Fibroblast of upper back skin (primary cell): ENCODE measurements around the gene SMPD3.
A peak's percentile ranks its signal among the peaks of the same experiment; 100 is the strongest.

Experiments used
- DNase-seq: peaks from one replicate; pipeline ENCODE4 v3.0.0-alpha.2; 2013

Gene SMPD3

DNA sequence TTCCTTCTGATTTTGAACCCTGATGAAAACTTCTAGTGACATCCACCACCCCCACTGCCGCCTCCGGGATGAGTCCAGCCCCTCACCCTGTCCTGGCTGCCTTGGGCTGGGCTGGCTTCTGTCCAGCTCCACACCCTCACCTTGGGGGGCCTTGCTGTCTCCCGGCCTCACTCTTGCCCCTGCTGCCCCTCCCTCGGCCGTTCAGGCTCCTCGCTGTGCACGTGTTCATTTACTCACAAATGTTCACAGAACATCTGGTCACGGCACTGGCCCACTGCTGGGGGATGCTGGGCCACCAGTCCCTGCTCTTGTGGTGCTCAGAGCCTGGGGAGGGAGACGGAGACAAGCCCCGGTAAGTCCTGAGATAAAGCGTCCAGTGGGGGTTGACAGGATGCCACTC lies 96.8 kb downstream of the SMPD3 start:
- no peak for DNase-seq

DNA sequence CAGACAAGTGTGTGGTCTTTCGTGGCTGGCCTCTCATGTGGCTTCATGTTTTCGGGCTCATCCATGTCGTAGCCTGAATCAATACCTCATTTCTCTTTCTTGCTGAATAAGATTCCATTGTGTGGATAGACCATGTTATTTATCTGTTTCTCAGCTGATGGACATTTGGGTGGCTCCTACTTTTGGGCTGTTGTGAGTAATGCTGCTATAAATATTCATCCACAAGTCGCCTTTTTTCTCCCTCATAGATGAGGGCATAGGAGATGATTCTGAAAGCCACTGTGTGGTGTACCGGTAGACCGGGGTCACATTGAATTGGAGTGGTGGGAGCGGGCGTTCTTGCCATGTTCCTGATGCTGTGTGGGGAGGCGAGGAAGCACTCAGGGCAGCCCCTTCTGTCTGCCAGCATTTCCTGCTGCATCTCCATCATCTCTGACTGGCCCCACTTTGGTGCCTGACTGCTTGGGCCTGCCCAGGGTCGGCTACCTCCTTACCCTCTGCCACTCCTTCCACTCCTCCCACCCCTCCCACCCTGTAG lies 97.4 kb downstream of the SMPD3 start:
- no peak for DNase-seq

DNA sequence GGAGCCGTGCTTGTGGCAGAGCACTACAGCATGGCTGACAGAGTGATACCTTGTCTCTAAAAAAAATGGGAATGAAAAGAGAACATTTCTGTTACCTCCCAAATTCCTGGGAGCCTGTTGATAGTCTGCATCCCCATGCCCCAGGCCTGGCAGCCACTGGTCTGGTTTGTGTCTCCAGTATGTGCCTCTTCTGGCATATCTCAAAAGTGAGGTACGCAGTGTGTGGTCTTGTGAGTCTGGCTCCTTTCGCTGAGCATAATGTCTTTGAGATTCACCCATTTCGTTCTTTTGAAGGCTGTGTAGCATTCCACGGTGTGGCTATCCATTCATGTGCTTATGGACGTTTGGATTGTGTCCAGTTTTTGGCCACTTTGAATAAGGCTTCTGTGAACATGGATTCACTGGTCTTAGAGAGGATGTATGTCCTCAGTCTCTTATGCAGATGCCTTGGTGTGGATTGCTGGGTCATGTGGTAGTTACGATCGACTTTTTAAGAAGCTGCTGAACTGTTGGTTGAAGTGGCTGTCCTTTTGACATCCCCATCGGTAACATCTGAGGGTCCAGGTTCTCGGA lies 98.4 kb downstream of the SMPD3 start:
- no peak for DNase-seq

DNA sequence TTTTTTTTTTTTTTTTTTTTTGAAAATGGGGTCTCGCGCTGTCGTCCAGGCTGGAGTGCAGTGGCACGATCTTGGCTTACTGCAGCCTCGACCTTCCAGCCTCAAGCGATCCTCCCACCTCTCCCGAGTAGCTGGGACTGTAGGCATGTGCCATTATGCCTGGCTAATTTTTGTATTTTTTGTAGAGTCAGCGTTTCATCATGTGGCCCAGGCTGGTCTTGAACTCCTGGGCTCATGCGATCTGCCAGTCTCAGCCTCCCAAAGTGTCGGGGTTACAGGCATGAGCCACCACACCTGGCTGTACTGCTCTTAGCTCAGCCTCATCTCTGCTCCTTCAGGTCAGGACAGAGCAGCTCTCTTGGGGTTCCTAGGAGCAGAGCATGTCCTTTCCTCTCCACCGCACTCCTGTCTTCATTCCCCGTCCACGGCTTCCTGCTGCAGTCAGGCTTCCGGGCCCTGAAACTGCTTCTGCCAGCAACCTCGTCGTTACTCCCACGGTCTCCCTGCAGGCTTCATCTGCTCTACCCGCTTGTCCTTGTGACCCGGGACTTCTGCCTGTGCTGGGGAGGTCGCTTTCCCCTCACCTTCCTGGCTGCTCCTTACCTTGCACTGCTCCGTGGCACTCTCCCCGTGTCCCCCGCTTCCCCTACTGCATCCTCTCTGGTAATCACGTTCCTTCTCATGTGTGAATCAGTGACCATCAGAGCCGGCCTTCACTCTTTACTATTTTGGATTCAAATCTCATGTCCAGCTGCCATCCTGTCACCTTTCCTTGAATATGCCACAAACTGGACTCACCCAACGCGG lies 99.5 kb downstream of the SMPD3 start:
- DNase-seq: no peak

DNA sequence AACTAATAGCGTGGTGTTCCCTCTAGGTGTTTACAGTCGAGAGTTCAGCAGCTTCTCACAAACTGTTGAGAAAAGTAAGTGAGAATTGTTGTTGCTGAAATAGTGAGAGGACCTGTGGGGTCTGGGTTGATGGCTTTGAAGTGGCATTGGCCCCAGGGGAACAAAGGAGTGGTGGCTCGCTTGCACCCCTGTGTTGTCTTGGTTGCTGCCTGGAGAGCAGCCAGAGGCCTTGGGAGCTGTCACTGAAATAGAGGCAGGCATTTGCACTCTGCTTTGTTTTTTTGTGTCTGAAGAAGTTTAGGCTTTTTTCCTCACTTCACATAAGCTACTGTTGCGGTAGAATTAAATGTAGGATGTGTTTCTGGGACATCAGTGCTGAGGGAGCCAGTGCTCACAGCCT lies 100.7 kb downstream of the SMPD3 start:
- no peak for DNase-seq

DNA sequence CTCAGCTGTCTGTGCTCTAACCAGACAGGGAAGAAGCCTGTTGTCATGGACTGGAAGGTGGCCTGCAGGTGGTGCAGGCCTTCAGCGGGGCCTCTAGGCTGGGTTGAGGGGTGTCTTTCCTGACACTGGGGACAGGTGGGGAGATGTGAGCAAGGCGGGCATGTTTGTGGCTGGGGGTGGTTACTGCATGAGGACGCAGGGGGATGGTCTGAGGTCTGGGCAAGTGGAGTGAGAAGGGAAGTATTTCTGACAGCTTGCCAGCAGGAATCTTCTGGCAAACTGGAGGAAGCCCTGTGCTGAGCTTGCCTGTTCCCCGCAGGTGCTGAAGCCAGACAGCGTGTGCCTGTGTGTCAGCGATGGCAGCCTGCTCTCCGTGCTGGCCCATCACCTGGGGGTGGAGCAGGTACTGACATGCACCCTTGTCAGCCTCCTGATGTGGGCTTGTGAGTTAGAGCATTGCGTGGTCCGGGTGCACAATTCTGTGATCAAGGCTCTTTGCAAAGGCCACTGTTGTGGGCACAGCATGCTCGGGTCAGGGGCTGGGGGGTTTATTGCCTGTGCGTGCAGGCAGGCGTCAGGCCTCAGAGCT lies 101.3 kb downstream of the SMPD3 start:
- DNase-seq: no peak

DNA sequence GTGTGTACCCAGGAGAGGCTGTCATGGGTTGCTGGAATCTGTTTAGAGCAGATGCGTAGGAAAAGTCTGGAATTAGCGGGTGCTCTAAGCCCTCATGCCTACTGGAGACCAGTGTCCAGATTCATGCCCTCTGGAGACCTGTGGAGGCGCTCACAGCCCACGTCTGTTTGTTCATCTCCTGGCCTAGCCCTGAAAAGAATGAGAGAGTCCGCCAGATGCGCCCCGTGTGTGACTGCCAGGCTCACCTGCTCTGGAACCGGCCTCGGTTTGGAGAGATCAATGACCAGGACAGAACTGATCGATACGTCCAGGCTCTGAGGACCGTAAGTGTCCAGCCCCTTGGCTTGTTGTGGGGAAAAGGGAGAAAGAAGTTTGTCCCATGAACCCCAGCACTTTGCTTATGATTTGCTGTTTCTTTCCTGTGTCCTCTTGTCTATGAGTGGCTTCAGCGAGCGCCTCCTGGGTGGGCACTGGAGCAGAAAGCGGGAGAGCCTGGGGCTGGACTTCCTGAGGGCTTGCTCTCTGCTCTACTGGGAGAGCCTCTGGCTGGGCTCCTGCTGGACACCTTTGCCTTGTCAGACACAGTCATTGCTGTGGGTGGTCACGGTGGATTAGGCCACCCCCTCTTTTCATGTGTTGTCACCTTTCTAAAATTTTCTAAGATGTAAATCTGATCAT lies 102.2 kb downstream of the SMPD3 start:
- DNase-seq: no peak

DNA sequence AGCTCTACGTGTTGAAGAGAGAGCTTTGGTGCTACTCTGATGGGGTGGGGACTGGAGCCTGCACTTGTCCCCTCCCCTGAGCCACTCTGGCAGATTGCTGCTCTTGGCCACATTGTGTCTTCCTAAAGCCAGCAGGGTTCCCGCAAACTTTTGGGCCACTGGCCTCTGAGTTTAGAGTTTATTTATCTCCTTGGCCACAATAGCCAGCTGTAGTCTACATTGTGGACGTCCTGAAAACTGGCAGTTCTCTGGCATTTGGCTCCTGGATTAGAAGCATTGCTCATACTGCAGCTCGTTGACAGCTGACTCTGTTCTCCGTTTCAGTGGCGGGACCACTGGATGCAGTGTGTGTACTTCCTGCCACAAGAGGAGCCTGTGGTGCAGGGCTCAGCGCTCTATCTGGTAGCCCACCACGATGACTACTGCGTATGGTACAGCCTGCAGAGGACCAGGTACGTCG lies 102.9 kb downstream of the SMPD3 start:
- no peak for DNase-seq

DNA sequence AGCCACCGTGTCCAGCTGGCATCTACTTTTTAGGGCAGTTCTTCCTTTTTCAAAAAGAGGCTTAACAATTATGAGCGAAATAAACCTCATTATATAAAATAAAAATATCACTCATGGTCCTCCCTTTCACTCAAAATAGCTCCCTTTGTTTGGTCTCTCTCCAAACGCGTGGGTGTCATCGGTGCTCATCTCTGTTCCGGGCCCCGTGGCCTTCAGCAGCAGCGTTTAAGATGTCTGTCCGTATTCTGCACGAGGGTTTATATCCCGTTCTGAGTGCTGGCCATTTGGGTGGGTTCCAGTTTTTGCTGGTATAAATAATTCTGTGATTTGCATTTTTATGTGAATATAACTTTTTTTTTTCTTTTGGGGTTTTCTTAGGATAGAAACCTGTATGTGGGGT lies 104.1 kb downstream of the SMPD3 start:
- no peak for DNase-seq

DNA sequence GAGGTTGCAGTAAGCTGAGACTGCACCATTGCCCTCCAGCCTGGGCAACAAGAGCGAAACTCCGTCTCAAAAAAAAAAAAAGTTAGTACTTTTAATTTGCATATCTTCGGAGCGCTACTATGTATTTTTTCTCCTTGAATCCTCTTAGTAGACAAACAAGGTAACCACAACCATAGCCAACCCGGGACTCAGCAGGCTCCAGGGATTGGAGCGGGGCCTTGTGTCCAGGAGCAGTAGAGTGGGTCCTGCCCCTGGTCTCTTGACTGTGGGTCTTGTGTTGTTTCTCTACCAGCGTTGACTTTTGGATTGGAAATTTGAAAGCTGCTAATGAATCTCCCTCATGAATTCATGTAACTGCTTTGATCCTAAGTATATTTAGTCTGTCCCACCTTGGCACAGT lies 105.2 kb downstream of the SMPD3 start:
- DNase-seq: no peak

DNA sequence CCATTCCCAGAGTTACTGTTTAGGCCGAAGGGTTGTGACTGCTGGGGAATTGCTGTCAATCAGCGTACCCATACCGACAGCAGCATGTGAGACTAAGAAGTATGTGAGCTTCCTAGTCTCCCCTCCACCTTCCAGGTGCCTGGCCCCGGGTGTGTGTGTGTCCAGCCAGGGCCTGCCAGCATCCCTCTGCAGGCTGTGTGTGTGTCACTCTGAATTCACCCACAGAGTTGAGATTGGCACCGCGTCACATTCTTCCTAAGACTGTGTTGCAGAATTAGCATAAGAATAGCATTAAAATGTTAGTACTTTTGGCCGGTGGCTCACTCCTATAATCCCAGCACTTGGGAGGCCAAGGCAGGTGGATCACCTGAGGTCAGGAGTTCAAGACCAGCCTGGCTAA lies 105.7 kb downstream of the SMPD3 start:
- DNase-seq: no peak

DNA sequence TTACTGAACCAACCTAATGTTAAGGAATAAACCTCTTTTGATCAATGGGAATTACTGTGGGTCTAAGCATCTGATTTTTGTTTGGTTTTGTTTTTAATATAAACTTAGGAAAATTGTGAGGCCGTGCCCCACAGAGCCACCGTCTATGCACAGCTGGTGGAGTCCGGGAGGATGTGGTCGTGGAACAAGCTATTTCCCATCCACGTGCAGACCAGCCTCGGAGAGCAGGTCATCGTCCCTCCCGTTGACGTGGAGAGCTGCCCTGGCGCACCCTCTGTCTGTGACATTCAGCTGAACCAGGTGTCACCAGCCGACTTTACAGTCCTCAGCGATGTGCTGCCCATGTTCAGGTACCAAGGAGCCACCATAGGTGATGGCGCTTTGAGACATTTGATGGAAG lies 109.1 kb downstream of the SMPD3 start:
- DNase-seq: no peak

DNA sequence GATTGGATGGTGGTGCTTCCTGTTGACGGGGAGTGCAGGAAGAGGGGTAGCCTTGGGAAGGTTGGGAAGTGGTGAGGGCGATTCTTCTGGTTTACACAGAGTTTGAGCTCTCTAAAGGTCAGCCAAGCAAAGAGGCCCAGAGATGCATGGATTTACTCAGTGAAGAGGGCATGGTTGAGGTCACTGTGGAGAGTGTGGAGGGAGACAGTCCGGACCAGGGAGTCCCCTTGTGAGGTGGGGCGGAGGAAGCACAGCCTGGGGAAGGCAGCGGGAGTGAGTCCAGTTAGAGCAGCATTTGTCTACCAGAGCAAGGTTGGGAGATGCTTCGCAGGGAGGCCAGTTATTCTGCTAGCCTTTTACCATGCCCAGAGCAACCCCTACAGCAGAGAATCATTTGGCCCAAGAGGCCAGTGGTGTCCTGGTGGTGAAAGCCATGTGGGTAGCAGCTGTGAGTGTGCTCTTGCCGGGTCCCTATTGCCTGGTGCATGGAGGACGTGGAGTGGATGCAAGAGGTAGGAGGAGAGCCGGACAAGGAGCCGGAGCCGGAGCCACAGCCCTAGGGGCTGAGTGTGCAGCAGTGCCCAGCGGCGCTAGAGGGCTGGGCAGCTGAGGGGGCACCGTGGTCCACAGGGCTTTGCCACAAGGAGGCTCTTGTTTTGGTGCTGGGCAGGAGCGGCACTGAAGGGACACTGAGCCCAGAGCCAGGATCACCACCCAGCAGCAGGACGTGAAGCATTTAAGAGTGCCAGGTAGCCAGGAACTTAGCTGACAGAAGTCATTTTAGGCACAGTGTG lies 109.8 kb downstream of the SMPD3 start:
- no peak for DNase-seq

DNA sequence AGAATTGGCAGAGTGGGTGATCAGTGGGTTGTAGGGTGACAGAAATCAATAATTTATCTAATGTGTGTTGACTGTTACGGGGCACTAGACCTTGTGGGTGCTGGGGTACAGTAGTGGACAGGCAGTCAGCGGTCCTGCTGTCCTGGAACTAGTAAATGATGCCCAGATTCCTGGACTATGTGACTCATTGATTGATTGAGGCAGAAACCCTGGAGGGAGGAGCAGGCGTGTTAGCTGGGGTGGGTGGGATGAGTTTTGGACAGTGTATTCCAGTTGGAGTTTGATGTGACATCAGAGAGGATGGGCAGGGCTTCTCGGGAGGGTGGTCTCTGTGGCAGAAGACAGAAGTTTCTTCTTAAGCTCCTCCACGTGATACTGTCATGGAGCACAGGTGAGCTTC lies 113.1 kb downstream of the SMPD3 start:
- DNase-seq: peak; percentile 27

DNA sequence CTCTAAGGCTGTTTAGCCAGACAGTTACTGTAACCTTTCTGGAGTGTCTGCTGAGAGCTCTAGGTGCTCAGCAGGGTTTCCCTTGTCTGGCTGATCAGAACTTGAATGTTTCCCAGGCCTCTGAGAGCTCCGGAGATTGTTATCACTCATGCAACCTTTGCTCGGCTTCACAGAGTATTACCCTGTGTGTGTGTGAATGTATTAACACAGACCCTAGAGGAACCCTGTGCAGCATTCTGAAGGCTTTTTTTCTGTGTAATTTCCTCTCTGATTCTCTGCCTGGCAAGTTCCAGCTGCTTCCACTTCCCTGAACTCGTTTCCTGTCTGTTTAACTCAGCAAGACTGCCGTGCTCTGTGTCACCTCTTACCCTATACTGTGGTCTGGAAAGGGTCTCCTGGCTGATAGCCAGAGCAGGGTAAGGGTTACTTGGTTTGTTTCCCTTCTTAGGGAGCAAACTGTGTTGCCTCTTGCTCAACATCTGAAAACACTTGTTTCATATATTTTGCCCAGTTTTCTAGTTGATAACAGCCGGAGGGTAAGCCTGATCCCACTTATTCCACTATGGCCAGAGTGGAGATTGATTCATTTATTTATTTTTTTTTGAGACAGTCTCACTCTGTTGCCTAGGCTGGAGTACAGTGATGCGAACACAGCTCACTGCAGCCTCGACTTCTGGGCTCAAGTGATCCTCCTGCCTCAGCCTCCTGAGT lies 115.7 kb downstream of the SMPD3 start:
- DNase-seq: no peak

DNA sequence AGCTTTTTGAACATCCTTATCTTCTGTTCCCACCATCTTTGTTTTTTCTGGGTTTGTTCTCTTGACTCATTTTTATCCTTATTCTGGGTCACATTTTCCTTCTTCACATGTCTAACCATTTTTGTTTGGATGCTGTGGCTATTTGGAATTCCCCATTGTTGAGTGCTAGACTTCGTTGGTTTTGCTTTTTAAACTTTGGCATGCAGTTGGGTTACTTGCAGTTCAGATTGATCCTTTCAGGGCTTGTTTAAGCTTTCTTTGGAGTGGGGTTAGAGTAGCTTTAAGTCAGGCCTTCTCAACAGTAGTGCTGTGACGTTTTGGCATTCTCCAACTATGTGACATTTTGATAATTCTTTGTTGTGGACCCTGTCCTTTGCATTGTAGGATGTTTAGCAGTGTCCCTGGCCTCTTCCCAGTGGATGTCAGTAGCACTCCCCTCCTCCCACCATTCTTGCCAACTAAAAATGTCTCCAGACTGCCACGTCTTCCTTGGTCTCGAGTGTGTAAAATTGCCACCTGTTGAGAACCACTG lies 116.4 kb downstream of the SMPD3 start:
- peak; percentile 29 for DNase-seq

DNA sequence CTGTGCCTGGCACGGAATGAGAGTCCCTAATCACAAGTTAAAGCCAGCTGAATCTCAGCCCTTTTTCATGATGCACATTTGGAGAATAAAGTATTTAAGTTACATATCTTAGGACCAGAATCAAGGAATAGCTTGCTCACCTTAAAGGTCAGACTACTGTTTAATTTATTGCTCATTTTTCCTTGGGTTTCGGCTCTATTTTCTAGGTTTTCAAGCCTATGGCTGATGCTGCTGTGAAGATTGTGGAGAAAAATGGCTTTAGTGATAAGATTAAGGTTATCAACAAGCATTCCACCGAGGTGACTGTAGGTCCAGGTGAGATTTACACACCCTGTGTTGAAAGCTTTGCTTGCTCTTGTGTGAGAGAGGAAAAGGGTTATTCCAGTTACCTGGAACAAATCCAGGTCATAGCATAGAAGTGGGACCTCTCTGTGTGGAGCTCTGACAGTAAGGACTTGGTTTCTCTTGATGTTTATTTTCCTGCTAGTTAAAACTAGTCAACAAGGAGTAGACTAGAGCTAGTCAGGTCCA lies 119.4 kb downstream of the SMPD3 start:
- DNase-seq: no peak

DNA sequence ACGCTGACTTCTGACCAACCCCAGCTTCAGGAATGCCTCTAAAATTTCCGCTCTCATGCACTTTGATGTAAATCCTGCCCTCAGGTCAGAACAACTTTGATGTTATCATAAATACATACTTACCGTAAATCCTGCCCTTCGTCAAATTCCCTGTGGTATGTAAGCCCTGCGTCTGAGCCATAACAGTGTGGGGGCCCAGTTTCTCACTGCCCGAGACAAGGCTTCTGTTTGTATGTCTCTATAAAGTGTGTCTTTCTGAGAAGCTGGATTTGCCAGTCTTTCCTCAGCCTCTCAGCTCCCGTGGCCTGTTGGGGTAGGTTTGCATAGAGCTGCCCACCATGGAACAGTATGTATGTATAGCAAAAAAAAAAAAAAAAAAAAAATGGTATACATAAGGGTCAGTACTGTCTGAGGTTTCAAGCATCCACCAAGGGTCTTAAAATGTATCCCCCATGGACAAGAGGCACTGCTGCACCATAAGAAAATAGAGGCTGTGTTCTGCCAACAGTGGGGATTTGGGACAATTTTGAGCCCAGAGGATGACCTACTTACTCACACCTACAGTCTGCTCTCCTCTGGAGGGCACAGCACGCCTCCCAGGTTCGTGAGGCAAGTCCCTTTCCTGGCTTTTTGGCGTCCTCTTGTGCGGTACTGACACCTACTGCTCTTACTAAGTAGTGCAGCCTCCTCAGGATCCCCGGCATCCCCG lies 120.0 kb downstream of the SMPD3 start:
- DNase-seq: peak; percentile 78

DNA sequence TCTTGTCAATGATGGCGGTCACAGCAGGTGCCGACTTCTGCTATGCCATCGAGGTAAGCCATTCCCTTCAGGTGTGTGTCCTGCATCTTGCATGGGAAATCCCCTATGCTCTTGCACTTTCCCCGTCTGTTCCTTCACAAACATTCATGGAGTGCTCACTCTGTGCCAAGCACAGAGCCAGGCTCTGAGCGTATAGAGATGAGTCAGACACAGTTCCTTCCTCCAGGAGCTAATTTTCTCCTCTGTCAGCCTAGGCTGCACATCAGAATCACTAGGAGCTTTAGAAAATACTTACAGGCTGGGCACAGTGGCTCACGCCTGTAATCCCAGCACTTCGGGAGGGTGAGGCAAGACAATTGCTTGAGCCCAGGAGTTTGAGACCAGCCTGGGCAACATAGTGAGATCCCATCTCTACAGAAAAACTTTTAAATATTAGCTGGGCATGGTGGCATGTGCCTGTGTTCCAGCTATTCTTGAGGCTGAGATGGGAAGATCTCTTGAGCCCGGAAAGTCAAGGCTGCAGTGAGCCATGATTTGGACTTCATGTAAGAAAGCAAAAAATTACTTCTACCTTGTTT lies 123.4 kb downstream of the SMPD3 start:
- DNase-seq: no peak

DNA sequence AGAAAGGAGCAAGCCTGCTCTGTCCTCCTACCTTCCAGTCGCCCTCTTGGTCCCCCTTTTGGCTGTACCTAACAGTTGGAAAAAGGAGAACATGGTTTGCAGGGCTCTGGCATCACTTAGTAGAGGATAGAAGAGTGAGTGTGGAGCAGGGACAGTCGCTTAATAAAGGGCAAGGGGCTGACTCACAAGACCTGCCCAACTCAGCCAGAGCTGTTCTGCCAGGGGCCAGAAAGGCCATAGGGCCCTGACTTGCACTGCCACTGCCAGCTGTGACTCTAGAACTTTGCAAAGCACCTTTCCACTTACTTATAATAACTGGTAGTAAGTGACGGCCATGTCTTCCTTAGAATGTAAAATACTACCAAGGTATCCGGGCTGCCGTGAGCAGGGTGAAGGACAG lies 124.0 kb downstream of the SMPD3 start:
- DNase-seq: no peak
